H1 (cell line): ENCODE data around the gene NDUFA6. TPM values are rescaled to one million over a fixed set of nuclear protein-coding genes. Genes with fewer than 3 reads are reported as not detected.
"Not testable (repeated sequence)": the region's sequence is repeated elsewhere in the genome, so short reads cannot be mapped to it uniquely, and the experiment has no call there.

ENCODE experiments used
- CTCF ChIA-PET: fragments of 300-600 bp; sonication (Branson Sonifier 250); formaldehyde crosslinking; loops from one replicate; lab custom pipeline; 2021; ENCODE audit not compliant: partially characterized antibody; lab: Charles Lee
- POLR2A ChIA-PET: fragments of 300-600 bp; sonication (Branson Sonifier 250); formaldehyde crosslinking; loops from one replicate; lab custom pipeline; 2021; ENCODE audit warnings: inconsistent platforms; ENCODE audit not compliant: partially characterized antibody; lab: Charles Lee
- DNase-seq, 2 experiments: peaks; one replicate each; pipeline versions ENCODE4 v3.0.0 to v3.0.0-alpha.2; 2010 to 2022; ENCODE audit warnings: low spot score in 2 of 2, low read depth in 1 of 2, mixed read lengths in 1 of 2
- FAIRE-seq: peaks from 2 replicates; lab custom pipeline; 2011; peaks lifted over from hg19 to GRCh38; lab: Jason Lieb, UNC
- H2AFZ ChIP-seq: 2 replicates; pipeline ENCODE4 v1.8.1; 2012; ENCODE audit warnings: low read length, inconsistent platforms
- H2AK5ac ChIP-seq: 2 replicates; pipeline ENCODE4 v1.6.1; 2013; ENCODE audit warnings: low read depth, low read length
- H2BK120ac ChIP-seq: replicated peaks from 2 replicates; pipeline ENCODE3; 2013; ENCODE audit warnings: low read depth, low read length, inconsistent platforms
- H2BK12ac ChIP-seq: 2 replicates; pipeline ENCODE4 v1.6.1; 2013; ENCODE audit warnings: low read depth, low read length
- H2BK15ac ChIP-seq: 2 replicates; pipeline ENCODE4 v1.6.1; 2013; ENCODE audit warnings: low read length
- H2BK20ac ChIP-seq: 2 replicates; pipeline ENCODE4 v1.6.1; 2013; ENCODE audit warnings: low read length
- H2BK5ac ChIP-seq: 2 replicates; pipeline ENCODE4 v1.6.1; 2013; ENCODE audit warnings: low read depth, low read length
- H3K14ac ChIP-seq: 2 replicates; pipeline ENCODE4 v1.6.1; 2013; ENCODE audit warnings: inconsistent platforms; ENCODE audit not compliant: insufficient read length
- H3K18ac ChIP-seq: 2 replicates; pipeline ENCODE4 v1.6.1; 2013; ENCODE audit warnings: low read length; ENCODE audit errors: extremely low read depth
- H3K23ac ChIP-seq: 2 replicates; pipeline ENCODE4 v1.6.1; 2013; ENCODE audit warnings: inconsistent platforms; ENCODE audit not compliant: insufficient read length
- H3K23me2 ChIP-seq: 2 replicates; pipeline ENCODE4 v1.6.1; 2013; ENCODE audit warnings: low read depth, low read length
- H3K27ac ChIP-seq: 2 replicates; pipeline ENCODE4 v1.6.1; 2011; ENCODE audit warnings: low read depth, low read length, inconsistent platforms
- H3K27me3 ChIP-seq, 4 experiments: replicated peaks in 1 of 4; 1 replicate in 1 of 4; 2 replicates in 3 of 4; pipeline versions ENCODE4 v1.6.1 to v1.8.1; 2011 to 2013; ENCODE audit warnings: low read length in 3 of 4, mild to moderate bottlenecking in 3 of 4, inconsistent platforms in 2 of 4, mixed read lengths in 2 of 4, moderate library complexity in 1 of 4; ENCODE audit not compliant: control insufficient read depth in 3 of 4, insufficient read depth in 3 of 4; ENCODE audit errors: extremely low read depth in 1 of 4
- H3K36me3 ChIP-seq, 4 experiments: 2 replicates each; pipeline versions ENCODE4 v1.6.1 to v1.8.1; 2011 to 2013; ENCODE audit warnings: mild to moderate bottlenecking in 4 of 4, low read length in 3 of 4, moderate library complexity in 2 of 4, control low read depth in 1 of 4, inconsistent platforms in 1 of 4; ENCODE audit not compliant: insufficient read depth in 4 of 4, control insufficient read depth in 2 of 4
- H3K4ac ChIP-seq: replicated peaks from 2 replicates; pipeline ENCODE3; 2013; ENCODE audit warnings: low read length, low read depth, mixed read lengths, inconsistent platforms; ENCODE audit not compliant: insufficient read length
- H3K4me1 ChIP-seq, 4 experiments: replicated peaks in 1 of 4; 1 replicate in 1 of 4; 2 replicates in 3 of 4; pipeline versions ENCODE4 v1.6.1 to v1.8.1; 2011 to 2013; ENCODE audit warnings: low read length in 3 of 4, inconsistent platforms in 2 of 4, mixed read lengths in 1 of 4; ENCODE audit not compliant: insufficient read depth in 4 of 4, control insufficient read depth in 3 of 4
- H3K4me2 ChIP-seq, 2 experiments: 2 replicates each; pipeline versions ENCODE4 v1.6.1 to v1.8.1; 2011 to 2013; ENCODE audit warnings: low read depth in 2 of 2, low read length in 2 of 2, control low read depth in 1 of 2, inconsistent platforms in 1 of 2, mild to moderate bottlenecking in 1 of 2; ENCODE audit not compliant: insufficient read depth in 1 of 2
- H3K4me3 ChIP-seq, 4 experiments: fragments of 200-600, 300-600 bp in 1 of 4; sonication (generic), shearing (Covaris generic), sonication (Bioruptor Twin) in 1 of 4; 2 replicates each; pipeline versions ENCODE4 v1.5.1 to v1.8.1; 2011 to 2016; ENCODE audit warnings: low read length in 4 of 4, low read depth in 3 of 4, control low read depth in 2 of 4, inconsistent platforms in 2 of 4, mild to moderate bottlenecking in 2 of 4, mixed read lengths in 1 of 4, moderate library complexity in 1 of 4; ENCODE audit not compliant: insufficient read depth in 2 of 4; ENCODE audit errors: extremely low read depth in 1 of 4
- H3K56ac ChIP-seq: replicated peaks from 2 replicates; pipeline ENCODE3; 2013; ENCODE audit warnings: low read depth, mild to moderate bottlenecking, mixed read lengths, low read length, inconsistent platforms; ENCODE audit not compliant: insufficient read length
- H3K79me1 ChIP-seq: 2 replicates; pipeline ENCODE4 v1.6.1; 2013; ENCODE audit warnings: low read depth, low read length, control low read depth
- H3K79me2 ChIP-seq, 2 experiments: 2 replicates each; pipeline versions ENCODE4 v1.6.1 to v1.8.1; 2012 to 2013; ENCODE audit warnings: low read length in 2 of 2, mild to moderate bottlenecking in 2 of 2, inconsistent platforms in 1 of 2; ENCODE audit not compliant: insufficient read depth in 2 of 2, control insufficient read depth in 1 of 2
- H3K9ac ChIP-seq, 4 experiments: replicated peaks in 1 of 4; 1 replicate in 1 of 4; 2 replicates in 3 of 4; pipeline versions ENCODE4 v1.6.1 to v1.8.1; 2011 to 2013; ENCODE audit warnings: low read depth in 3 of 4, low read length in 3 of 4, control low read depth in 2 of 4, mild to moderate bottlenecking in 2 of 4, moderate library complexity in 2 of 4, inconsistent platforms in 1 of 4; ENCODE audit errors: extremely low read depth in 1 of 4
- H3K9me3 ChIP-seq, 2 experiments: 2 replicates each; pipeline versions ENCODE4 v1.6.1 to v1.8.1; 2012 to 2013; ENCODE audit warnings: mild to moderate bottlenecking in 2 of 2, moderate library complexity in 2 of 2, control low read depth in 1 of 2, inconsistent platforms in 1 of 2, low read depth in 1 of 2, low read length in 1 of 2, mixed read lengths in 1 of 2; ENCODE audit not compliant: insufficient read depth in 2 of 2
- H4K20me1 ChIP-seq, 2 experiments: replicated peaks in 1 of 2; 2 replicates each; pipeline versions ENCODE3 to v1.8.1; 2011 to 2013; ENCODE audit warnings: inconsistent platforms in 2 of 2, low read length in 2 of 2, mild to moderate bottlenecking in 1 of 2; ENCODE audit not compliant: insufficient read depth in 2 of 2, control insufficient read depth in 1 of 2
- H4K5ac ChIP-seq: 2 replicates; pipeline ENCODE4 v1.6.1; 2013; ENCODE audit warnings: low read length, low read depth, mixed read lengths, inconsistent platforms; ENCODE audit not compliant: insufficient read length
- H4K8ac ChIP-seq: 2 replicates; pipeline ENCODE4 v1.8.0; 2013; ENCODE audit warnings: mild to moderate bottlenecking, moderate library complexity, low read length, inconsistent platforms; ENCODE audit not compliant: insufficient read depth; ENCODE audit errors: extremely low read depth
- H4K91ac ChIP-seq: replicated peaks from 2 replicates; pipeline ENCODE3; 2013; ENCODE audit warnings: low read length, mixed read lengths, inconsistent platforms; ENCODE audit not compliant: insufficient read length
- WGBS, 2 experiments: shearing (Covaris generic) in 1 of 2; methylation state at CpG; one replicate each; pipeline versions ENCODE4 v1.1.6 to v1.1.7; 2013 to 2015; ENCODE audit warnings: low lambda C conversion rate in 2 of 2, mixed read lengths in 2 of 2, inconsistent platforms in 1 of 2, low coverage in 1 of 2, missing lambda C conversion rate in 1 of 2; ENCODE audit not compliant: insufficient replicate concordance in 2 of 2, insufficient coverage in 1 of 2, insufficient read length in 1 of 2; ENCODE audit errors: extremely low coverage in 1 of 2, missing lambda C conversion rate in 1 of 2; 5-methylcytosine and 5-hydroxymethylcytosine counted together
- polyA plus RNA-seq, 7 experiments: library from polyadenylated mRNA; depleted of rRNA in 3 of 7; stranded (reverse) in 5 of 7; unstranded in 2 of 7; fragments of >200 nt in 5 of 7; fragments of 200-250 nt in 2 of 7; gene quantifications; 1 replicate in 5 of 7; 2 replicates in 1 of 7; 4 replicates in 1 of 7; pipeline versions ENCODE4 v1.2.1 to v1.2.3, GENCODE V29; 2011 to 2013; ENCODE audit warnings: missing spikeins in 2 of 7, mixed read lengths in 2 of 7
- total RNA-seq: library from RNA; stranded (reverse); fragmentation: NEBNext Ultra II Directional; extraction: Animal tissue kit (Norgen Biotek cat#: 25700); gene quantifications from 2 replicates; pipeline ENCODE4 v1.2.1, GENCODE V29; 2021

The NDUFA6 gene
- total and polyA plus RNA-seq, 2 of the 8 experiments (the other 6 are each of a cell fraction or from before 2014, with no cell fraction given), result 76.2 to 105 TPM

DNA sequence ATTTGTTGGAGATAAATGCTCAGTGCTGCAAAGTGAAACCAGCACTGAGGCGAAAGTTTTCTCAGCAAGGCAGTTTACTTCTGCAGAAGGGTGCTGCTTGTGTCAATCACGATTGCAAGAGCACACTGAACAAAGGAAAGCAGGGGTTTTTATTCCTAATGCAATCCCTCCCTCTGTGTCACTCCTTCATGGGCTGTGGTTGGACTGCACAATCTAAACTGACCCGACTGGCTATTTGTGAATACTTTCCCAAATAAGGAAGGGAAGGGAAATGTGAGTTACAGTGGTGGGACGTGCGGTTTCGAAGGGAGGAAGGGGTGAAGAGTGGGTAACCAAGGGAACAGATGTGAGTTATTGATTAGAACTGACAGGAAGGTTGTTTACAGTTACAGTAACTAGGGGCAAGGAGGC lies 24.9 kb upstream of the NDUFA6 start:
- H3K23me2 ChIP-seq, H4K5ac ChIP-seq, H3K23ac ChIP-seq, H2BK5ac ChIP-seq, H3K79me2 ChIP-seq, H3K36me3 ChIP-seq, H2AK5ac ChIP-seq, H3K18ac ChIP-seq, H3K4me2 ChIP-seq, H2BK20ac ChIP-seq, H3K27me3 ChIP-seq, H3K4me3 ChIP-seq, H3K14ac ChIP-seq, H3K79me1 ChIP-seq, H2BK120ac ChIP-seq, DNase-seq, H4K8ac ChIP-seq, H4K91ac ChIP-seq, H2BK12ac ChIP-seq, H3K56ac ChIP-seq, H3K4ac ChIP-seq, H3K4me1 ChIP-seq, H4K20me1 ChIP-seq, POLR2A ChIA-PET, H2AFZ ChIP-seq, H3K27ac ChIP-seq, H3K9me3 ChIP-seq, H2BK15ac ChIP-seq: not testable (repeated sequence)
- 0 out of 7 replicates have a peak overlapping the region, but pooled peaks of 1 of the 4 experiments have one; percentile 0 for H3K9ac ChIP-seq
- 82 to 100% methylated on average over 3 to 6 of the region's 6 CpGs for WGBS, 2 experiments
- CTCF ChIA-PET, result interaction anchor here (0.6 to 7.3 kb wide), 13 partner anchors 16 to 329 kb away, joined by 3 to 116 read pairs (median 9); partner anchors contain the start of genes NDUFA6 and SEPTIN3
- peak; percentile 36 for FAIRE-seq
